NCI-H2227 (cell line): ENCODE measurements around the gene ANKRD35.
A peak's percentile ranks its signal among the peaks of the same experiment; 100 is the strongest.
"Not testable (repeated sequence)": the region's sequence is repeated elsewhere in the genome, so short reads cannot be mapped to it uniquely, and the experiment has no call there.

Experiments
- DNase-seq: peaks from one replicate; lab custom pipeline; 2025; ENCODE audit not compliant: unreplicated experiment; lab: John Stamatoyannopoulos, UW

ANKRD35 gene

DNA sequence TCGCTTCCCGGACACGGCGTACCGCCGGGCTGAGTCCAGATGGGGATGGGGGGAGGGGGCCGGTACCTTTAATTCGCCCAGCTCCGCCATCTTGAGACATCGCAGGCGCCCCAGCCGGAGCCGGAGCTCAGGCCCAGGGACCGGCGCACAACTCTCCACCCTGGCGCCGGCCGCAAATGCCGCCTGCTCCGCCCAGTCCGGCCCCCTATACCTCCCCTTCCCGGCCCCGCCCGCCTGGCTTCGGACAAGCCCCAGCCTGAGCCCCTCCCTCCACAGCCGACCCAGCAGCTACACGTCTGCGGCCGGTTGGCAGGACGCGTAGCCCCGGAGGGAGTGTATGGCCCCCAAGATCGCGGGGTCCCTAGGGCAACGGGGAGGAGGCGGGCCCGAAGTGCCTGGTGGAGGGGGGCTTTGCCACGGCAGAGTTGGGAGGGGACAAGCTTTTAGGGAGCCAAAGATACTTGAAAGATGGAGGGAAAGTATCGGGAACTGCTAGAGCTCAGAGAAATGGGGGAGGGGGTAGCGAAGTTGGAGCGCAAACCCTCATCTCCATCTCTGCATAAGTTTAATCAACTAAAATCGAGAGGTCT lies 26.7 kb downstream of the ANKRD35 start, which contains the start of gene PIAS3:
Gene PIAS3 (minus strand): TSS at position 181 of the 590 bp plus-strand sequence. CDS start 91 bp downstream, at position 90.
- DNase-seq = peak; percentile 97

DNA sequence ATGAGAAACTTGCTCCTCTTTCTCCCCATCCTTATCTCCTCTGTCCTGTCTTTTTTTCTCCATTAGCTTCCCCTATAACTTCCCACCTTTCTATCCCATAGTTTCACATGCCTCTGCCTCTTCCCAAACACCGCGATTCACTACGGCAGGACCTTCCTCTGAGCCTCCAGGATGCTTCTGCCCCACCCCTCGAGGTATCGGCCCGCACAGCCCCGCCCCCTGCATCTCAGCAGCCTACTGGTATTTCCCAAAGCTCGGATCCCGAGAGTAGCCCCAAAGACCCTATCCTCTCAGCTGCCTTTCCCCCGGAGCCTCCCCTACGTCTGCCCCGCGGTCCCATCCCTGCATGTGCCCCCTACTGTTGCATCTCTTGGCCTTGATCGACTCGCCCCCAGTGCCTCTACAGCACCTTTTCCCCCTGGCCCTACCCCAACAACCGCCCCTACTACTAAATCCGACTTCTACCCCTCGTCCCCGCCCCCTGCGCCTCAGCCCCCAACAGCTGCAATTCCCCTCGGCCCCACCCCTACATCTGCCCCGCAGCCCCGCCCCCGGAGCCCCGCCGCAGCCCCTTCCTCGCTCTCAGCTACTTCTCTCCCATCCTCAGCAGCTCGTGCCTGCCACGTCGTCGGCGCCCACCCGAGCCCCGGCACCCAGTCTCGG lies 27.3 kb downstream of the ANKRD35 start:
- peak; percentile 87 for DNase-seq

GRCh38 chr1:145857170-145857569 lies 28.5 kb downstream of the ANKRD35 start:
- no peak for DNase-seq

DNA sequence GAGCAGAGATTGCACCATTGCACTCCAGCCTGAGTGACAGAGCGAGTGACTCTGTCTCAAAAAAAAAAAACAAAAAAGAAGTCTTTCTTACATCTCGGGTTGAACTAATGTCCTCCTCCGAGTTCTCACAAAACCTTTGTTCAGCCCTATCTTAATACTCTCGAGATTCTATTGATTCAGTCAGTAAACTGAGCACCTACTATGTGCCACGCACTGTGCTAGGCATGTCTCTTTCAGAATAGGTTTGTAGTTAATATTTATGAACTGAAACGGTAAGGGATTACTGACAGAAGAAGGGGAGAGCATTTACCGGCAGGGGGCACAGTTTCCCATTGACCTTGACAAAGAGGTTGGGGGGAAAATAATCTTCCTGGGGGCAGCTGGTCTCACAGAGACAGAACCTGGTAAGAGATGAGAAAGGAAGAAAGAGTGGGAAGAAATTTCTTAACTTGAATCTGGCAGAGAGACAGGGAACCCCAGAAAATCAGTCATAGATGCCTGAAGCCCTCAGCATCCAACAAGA lies 30.2 kb downstream of the ANKRD35 start:
- DNase-seq = no peak

- no peak for DNase-seq
Measured at GRCh38 chr1:145849356-145850160, 36.1 kb downstream of the ANKRD35 start.

DNA sequence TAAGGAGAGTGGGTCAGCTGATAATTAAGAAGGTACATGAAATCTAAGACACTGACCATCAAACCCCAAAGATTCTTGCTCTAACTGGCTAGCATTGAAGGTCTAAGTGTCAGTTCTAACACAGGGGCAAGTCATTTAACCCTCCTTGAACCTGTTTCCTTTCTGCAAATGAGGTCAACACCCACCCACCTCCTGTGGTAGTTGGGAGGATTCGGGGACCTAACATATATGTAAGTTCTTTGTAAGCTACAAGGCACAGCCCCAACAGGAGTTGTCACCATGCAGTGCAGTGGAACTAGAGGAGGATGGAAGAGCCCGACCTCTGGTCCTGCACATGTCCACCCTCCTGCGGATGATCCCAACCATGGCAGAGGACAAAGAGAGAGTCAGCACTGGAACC lies 37.8 kb downstream of the ANKRD35 start:
- DNase-seq = no peak

DNA sequence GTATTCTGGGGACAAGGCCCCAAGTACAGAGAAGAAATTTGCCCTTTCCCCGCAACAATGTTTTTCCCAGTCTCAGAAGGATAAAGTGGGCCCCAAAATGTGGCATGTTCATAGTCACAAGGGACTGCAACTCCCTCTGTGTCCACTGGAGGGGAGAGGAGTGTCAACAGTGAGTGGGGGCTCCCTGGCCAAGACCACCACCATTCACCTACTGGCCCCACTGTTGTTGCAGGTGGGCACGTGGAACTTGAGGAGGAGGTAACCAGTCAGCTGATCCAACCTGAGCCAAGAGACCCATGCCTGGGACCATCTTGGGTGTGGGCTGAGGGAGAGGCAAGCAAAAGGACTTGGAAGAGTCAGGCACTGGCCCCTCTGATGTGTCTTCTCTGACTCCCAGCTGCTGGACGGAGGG lies 39.5 kb downstream of the ANKRD35 start:
- DNase-seq = peak; percentile 64

DNA sequence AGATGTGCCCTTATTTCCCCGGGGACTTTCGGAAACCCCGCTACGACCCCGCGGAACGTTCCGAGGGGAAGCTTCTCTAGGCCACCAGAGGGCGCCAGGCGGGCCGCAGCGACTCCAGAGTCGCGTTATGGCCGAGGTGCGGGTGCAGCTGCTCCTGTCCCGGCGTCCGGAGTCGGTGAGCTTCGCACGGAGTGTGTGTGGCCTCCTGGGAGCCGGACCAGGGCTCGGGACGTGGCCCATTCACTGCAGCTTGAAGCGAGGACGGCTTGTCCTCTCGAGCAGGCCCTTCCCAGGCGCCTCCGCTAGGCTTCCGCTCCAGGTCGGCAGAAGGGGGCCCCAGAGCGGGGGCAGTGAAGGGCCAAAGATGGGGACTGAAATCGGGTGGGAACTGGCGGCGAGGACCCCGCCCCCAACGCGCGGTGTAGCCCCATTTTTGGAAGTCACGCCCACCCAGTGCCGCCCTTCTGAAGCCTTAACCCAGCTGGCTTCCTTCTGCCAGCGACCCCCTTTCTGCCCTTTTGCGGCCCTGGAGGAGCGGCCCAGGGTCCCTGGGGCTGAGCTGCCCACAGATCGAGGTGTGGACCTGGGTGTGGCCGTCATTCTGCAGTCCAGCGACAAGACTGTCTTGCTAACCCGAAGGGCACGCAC lies 40.0 kb downstream of the ANKRD35 start, which contains the start of gene NUDT17:
Gene NUDT17 (plus strand): TSS at position 117 of the 648 bp plus-strand sequence. CDS start 11 bp downstream, at position 128.
- peak; percentile 88 for DNase-seq

DNA sequence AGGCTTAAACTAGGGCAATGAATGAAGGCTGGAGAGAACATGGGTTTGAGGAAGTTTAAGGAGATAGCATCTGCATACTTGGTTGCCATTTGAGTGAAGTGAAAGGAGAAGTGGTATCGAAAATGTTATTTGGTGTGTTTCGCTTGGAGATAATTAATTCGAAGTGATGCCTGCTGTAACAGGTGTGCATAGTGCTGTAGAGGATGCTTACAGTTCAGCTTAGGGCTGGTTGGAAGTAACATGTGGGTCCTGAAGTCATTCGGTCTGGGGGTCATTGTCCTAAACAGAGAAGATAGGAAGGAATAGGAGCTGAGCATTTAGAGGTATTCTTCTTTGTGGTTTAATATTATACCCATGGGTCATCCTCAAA lies 40.5 kb downstream of the ANKRD35 start:
- DNase-seq = no peak

GRCh38 chr1:145843031-145843430 lies 42.6 kb downstream of the ANKRD35 start:
- DNase-seq = no peak

DNA sequence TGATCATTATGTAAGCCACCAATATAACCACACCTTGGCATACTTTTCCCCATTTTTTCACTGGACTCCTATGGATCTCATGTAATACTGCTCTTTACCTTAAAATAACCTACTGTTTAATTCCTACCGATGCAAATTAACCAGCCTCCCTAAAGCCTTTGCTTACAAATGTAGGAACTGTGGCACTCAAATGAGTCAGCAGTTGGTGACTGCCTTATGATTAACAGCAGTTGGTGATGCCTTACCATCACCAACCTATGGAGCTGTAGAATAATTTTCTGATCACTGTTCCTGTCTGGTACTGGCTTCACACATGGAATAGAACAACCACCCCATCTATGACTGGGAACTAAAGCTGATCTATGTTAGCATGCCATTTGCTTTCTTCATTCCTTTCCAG lies 48.0 kb downstream of the ANKRD35 start:
- DNase-seq = no peak

GRCh38 chr1:145830810-145831209 lies 54.9 kb downstream of the ANKRD35 start:
- DNase-seq = not testable (repeated sequence)

DNA sequence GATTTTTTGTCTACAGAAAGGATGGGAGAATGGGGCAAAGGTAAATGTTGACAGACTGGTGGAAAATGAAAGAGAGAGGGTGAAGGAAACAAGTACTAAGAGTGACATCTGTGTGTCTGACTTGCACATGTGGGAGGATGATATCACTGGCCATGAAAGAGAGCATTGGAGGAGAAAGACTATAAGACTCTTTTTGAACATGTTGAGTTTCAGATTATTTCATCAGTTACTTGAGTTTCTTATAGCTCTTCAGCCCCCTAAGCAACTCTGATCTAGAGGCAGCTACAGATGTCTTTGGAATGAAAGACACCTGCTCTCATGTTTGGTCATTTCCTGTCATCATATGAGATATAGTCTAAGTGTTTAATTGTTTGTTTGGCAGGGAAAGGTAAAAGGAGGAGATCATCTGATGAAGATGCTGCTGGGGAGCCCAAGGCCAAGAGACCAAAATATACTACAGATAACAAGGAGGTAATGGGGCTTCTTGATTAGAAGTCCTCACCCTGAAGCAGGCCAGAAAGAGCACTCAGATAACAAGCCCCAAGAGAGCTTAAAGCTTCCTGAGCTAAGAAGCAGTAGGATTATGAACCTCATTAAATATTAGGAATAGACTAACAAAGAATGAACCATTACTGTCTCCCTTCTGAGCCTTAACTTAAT lies 57.2 kb downstream of the ANKRD35 start:
- DNase-seq = no peak

GRCh38 chr1:145827966-145828365 lies 57.7 kb downstream of the ANKRD35 start:
- no peak for DNase-seq

DNA sequence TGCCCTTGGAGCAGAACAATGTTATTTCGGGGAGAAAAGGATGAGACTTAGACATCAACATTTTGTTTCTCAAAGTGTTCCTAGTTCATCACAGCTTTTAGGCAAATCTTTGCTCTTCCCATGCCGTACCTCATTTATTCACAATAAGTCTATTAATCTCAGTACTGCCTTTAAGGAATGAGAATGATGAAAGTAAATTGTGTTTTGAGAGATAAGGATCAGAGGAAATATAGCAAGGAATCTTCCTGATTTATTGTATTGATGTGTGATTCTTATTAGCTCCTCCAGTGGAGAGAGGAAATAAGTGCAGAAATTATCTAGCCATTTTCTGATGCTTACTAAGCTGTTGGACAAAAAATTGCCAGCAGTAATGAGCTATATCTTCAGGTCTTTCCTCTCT lies 59.6 kb downstream of the ANKRD35 start:
- DNase-seq = no peak

DNA sequence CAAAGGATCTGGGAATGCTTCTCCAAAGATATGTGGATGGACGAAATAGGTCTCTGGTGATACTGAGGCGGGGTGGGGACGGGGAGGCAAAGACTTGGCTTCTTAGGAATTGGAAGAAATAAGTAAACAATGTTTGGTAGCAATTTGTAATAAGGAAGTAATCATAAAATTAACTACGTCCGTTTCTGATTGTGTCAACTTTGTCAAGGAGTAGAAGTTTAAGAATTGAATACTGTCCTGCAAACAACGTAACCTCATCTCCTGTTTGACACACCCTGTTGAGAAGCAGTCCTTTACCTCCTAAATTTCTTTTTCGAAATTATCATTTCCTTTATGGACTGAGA lies 61.2 kb downstream of the ANKRD35 start:
- no peak for DNase-seq

DNA sequence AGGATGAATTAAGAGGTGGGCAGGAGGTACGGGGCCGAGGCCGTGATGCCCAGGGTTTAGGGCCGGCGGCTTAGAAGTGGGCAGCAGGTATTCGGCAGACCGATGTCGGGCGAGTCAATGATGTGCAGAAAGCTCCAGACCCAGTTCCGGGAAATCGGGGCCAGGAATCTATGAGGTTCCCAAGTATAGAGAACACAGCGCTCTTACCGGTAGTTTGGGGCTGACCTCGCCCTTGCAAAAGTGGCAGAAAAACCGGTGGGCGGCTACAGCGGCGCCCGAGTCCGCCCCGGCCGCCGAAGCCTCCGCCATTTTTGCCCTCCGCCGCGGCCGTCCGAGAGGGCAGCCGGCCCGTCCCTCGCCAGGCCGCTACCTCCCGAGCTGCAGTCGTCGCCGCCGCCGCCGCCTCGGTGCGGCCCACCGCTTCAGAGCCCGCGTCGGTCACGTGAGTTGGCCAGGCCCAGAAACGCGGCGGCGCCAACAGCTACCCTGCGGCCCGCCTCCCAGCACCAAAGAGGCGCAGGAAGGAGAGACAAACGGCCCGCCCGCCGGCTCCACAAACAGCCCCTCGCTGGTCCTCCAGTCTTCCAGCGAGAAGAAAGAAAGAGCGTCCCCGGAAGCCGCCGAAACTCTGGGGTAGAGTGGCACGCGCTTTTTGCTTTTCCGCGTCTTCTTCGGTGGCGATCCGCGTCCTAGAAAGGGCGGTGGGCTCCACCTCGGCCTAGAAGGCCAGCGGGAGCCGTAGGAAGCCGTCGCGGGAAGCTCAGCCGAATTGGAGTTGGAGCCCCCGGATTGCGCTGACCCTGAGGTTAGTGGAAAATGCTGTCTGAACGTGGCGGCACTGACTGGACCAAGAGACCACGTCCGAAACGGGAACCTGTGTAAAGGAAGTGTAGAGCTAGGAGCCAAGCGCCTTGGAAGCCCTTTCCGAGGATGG lies 61.8 kb downstream of the ANKRD35 start, which contains the start of the genes POLR3C and RNF115:
Gene POLR3C (plus strand): TSS at position 636 of the 934 bp plus-strand sequence. CDS start 1,577 bp downstream, outside the sequence.
Gene RNF115 (minus strand): TSS at position 531 of the 934 bp plus-strand sequence. CDS start 222 bp downstream, at position 309.
- peak; percentile 96 for DNase-seq

- DNase-seq = not testable (repeated sequence)
Measured at GRCh38 chr1:145822779-145823331, 62.8 kb downstream of the ANKRD35 start.

- DNase-seq = not testable (repeated sequence)
Measured at GRCh38 chr1:145818095-145818494, 67.6 kb downstream of the ANKRD35 start.
